Measurements from ENCODE around the gene CLDND2. TPM values are rescaled to one million over a fixed set of nuclear protein-coding genes. Genes with fewer than 3 reads are reported as not detected.
"Not testable (repeated sequence)": the region's sequence is repeated elsewhere in the genome, so short reads cannot be mapped to it uniquely, and the experiment has no call there.

Gene CLDND2
- total RNA-seq, 4 donors from 2014 or later, result not detected

DNA sequence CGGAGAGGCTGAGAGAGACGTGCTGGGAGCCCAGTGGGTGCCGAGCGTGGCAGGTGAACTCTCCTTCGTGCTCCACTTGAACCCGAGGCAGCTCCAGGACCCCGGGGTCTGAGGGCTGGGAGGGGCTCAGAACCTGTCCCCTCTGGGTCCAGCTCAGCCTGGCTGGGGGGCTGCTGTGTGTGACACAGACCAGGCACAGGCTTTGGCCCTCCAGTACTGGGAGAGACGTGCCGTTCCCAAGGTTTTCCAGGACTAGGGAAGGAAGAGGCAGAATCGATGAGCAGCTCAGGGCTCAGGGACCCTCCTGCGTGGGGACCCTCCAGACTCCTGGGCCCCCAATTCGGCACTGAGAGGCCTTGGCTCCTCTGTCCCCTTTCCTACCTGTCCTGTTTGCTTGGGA lies 46.4 kb upstream of the CLDND2 start:
- intact Hi-C loops (cut with DNase I; ENCODE audit: low total_unique reads) (no loop called here), in situ Hi-C loops (cut with MboI; ENCODE audit: low pct_ligation_motif_present in 1 of 4, low pct_unique_long_range_greater_than_20kb in 1 of 4, low sequenced_read_pairs in 3 of 4) (no loop called here)
- Histone ChIP-seq H3K4me3 (no peak overlapping the region), H3K36me3 (no peaks in the 10 kb centered on the region), H3K27me3 (peaks cover 4% of the 10 kb centered on the region), H3K4me1 (no peaks in the 10 kb centered on the region), H3K27ac (no peak overlapping the region), H3K9me3 (no peaks in the 10 kb centered on the region)
- WGBS, 2 donors (ENCODE audit: low coverage in 1 of 2), result 87% methylated on average over 10 of the region's 12 CpGs; no CpG with 5 or more reads in 1 of the 2 donors
- TF ChIP-seq POLR2AphosphoS5 (IDR thresholded peaks at IDR 0.05) (no peak), EP300 (IDR thresholded peaks at IDR 0.05; ENCODE audit: low read depth) (no peak)
- TF ChIP-seq, protein P1, sequence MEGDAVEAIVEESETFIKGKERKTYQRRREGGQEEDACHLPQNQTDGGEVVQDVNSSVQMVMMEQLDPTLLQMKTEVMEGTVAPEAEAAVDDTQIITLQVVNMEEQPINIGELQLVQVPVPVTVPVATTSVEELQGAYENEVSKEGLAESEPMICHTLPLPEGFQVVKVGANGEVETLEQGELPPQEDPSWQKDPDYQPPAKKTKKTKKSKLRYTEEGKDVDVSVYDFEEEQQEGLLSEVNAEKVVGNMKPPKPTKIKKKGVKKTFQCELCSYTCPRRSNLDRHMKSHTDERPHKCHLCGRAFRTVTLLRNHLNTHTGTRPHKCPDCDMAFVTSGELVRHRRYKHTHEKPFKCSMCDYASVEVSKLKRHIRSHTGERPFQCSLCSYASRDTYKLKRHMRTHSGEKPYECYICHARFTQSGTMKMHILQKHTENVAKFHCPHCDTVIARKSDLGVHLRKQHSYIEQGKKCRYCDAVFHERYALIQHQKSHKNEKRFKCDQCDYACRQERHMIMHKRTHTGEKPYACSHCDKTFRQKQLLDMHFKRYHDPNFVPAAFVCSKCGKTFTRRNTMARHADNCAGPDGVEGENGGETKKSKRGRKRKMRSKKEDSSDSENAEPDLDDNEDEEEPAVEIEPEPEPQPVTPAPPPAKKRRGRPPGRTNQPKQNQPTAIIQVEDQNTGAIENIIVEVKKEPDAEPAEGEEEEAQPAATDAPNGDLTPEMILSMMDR (IDR thresholded peaks at IDR 0.05), result no peak
- DNase-seq, result no peak

DNA sequence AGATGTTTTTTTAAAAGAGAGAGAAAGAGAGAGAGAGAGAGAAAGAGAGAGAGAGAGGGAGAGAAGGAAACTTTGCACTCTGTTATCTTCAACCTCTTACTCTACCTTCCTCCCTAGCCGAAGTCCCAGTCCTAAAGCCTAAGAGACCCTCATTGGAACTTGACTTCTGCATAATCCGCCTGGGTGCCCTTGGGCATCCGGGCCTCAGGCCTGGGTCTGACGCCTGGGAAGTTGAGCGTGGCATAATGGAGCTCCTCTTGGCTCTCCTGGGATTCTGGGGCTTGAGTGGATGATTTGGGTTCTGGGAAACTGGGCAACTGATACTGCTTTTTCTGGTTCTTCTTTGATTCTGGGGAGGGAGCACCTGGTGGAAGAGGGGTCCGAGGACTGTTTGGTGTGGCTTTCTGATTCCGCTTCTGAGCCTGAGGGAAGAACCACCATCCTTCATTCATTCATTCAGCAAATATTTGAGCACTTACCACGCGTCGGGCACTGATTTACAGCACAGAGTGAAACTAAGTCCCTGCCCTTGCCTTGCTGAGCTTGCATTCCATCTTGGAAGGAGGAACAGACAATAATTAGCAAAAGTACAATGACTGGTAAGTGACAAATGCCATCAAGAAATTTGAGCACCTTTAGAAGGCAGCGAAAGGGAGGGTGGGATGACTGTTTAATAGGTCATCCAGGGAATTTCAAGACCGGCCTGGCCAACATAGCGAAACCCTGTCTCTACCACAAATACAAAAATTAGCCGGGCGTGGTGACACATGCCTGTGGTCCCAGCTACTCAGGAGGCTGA lies 42.3 kb upstream of the CLDND2 start:
- in situ Hi-C loops (cut with MboI; ENCODE audit: low pct_ligation_motif_present in 1 of 4, low pct_unique_long_range_greater_than_20kb in 1 of 4, low sequenced_read_pairs in 3 of 4) (no loop called here), intact Hi-C loops (cut with DNase I; ENCODE audit: low total_unique reads) (no loop called here)
- DNase-seq, result no peak
- no peaks in the 10 kb centered on the region for H3K9me3 ChIP-seq
- no peaks in the 10 kb centered on the region for H3K36me3 ChIP-seq
- H3K27me3 ChIP-seq, result no peaks in the 10 kb centered on the region
- no peak overlapping the region for H3K4me3 ChIP-seq
- no peak overlapping the region for H3K27ac ChIP-seq
- TF ChIP-seq EP300 (IDR thresholded peaks at IDR 0.05; ENCODE audit: low read depth), result no peak
- TF ChIP-seq POLR2A (IDR thresholded peaks at IDR 0.05), result no peak
- TF ChIP-seq POLR2AphosphoS5 (IDR thresholded peaks at IDR 0.05), result no peak
- TF ChIP-seq, protein P1 (IDR thresholded peaks at IDR 0.05), result no peak
- WGBS, 2 donors (ENCODE audit: low coverage in 1 of 2), result 89 to 91% methylated on average over 11 to 15 of the region's 15 CpGs
- H3K4me1 ChIP-seq, result no peaks in the 10 kb centered on the region

DNA sequence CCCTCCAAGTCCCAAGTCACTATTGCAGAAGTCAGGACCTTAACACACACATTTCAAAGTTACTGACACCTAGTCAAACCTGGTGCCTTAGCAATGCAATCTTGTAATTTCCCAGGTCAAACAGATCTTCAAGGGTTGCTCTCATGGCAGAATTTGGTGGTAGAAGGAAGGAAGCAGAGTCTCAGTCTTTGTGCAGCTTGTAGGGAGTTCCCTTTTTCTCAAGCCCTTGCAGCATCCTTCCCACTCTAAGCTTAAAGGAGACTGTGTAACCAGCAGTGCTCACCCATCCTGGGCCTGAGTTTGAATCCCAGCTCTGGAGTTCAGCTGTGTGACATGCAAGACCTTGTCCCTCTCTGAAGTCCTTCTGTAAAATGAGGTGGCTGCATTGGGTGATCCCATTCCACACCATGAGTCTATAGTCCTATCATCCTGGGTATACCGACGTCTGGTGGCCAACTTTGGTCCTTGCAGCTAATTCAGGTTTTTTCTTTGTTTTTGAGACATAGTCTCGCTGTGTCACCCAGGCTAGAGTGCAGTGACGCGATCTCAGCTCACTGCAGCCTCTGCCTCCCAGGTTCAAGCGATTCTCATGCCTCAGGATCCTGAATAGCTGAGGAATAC lies 38.8 kb upstream of the CLDND2 start:
- Histone ChIP-seq H3K4me1 (no peaks in the 10 kb centered on the region), H3K36me3 (no peaks in the 10 kb centered on the region), H3K9me3 (peaks cover 0 to 3% of the 10 kb centered on the region in 2 donors), H3K27me3 (no peaks in the 10 kb centered on the region), H3K27ac (no peak overlapping the region), H3K4me3 (no peak overlapping the region)
- TF ChIP-seq EP300 (IDR thresholded peaks at IDR 0.05; ENCODE audit: low read depth), result no peak
- TF ChIP-seq, protein P1 (IDR thresholded peaks at IDR 0.05), result peak; percentile 40 to 68 (median 47)
- intact Hi-C loops (cut with DNase I; ENCODE audit: low total_unique reads) (no loop called here), in situ Hi-C loops (cut with MboI; ENCODE audit: low pct_ligation_motif_present in 1 of 4, low pct_unique_long_range_greater_than_20kb in 1 of 4, low sequenced_read_pairs in 3 of 4) (no loop called here)
- WGBS, 2 donors (ENCODE audit: low coverage in 1 of 2), result 22% methylated on average over 6 of the region's 6 CpGs; no CpG with 5 or more reads in 1 of the 2 donors
- DNase-seq, result peak; percentile 37

DNA sequence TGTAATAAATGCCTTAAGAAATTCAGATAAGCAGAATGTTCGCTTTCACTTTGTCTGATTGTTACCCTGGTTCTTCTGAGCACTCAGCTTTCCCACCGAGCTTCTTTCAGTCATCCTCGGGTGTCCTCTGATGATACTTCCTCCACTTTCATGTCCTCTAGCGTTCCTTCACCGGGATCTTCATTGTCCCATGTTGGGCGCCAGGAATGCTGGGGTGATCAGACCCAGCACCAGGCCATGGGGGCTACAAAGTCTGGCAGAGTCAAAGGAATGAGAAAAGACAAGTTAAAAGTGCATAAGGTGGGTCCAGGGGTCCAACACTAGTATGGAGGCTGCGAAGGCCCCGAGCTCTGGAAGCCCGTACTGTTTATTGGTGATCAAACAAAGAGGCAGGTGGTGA lies 33.3 kb upstream of the CLDND2 start:
- 94 to 95% methylated on average over 7 to 9 of the region's 9 CpGs for WGBS, 2 donors (ENCODE audit: low coverage in 1 of 2)
- H3K9me3 ChIP-seq, result peaks cover 0 to 15% of the 10 kb centered on the region in 2 donors
- intact Hi-C loops (cut with DNase I; ENCODE audit: low total_unique reads) (no loop called here), in situ Hi-C loops (cut with MboI; ENCODE audit: low pct_ligation_motif_present in 1 of 4, low pct_unique_long_range_greater_than_20kb in 1 of 4, low sequenced_read_pairs in 3 of 4) (no loop called here)
- no peak for DNase-seq
- no peaks in the 10 kb centered on the region for H3K4me1 ChIP-seq
- TF ChIP-seq, protein P1 (IDR thresholded peaks at IDR 0.05), result no peak
- no peaks in the 10 kb centered on the region for H3K36me3 ChIP-seq
- no peaks in the 10 kb centered on the region for H3K27me3 ChIP-seq
- no peak overlapping the region for H3K4me3 ChIP-seq
- H3K27ac ChIP-seq, result no peak overlapping the region

DNA sequence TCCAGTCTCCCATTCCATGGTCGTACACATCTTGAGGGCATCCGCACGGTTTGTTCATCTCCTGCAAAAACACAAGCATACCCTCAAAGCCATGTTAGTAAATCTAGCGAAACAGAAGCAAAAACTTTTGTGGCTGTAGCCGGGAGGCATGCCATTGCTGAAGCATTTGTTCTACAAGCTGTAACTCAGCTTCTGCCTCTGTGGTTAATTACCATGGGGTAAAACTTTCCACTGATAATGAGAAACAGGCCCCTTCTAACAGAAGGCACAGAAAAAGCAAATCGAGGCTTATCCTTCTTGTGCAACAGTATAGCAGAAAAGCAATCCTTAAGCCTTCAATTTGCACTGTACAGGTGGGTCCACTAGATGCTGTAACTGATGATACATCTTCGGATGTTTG lies 31.1 kb upstream of the CLDND2 start:
- peaks cover 0 to 15% of the 10 kb centered on the region in 2 donors for H3K9me3 ChIP-seq
- whole genome bisulfite sequencing, 2 donors (ENCODE audit: low coverage in 1 of 2), result 84 to 85% methylated on average over 5 to 7 of the region's 7 CpGs
- H3K4me1 ChIP-seq; H3K36me3 ChIP-seq; intact Hi-C loops (cut with DNase I; ENCODE audit: low total_unique reads); DNase-seq; H3K27me3 ChIP-seq; in situ Hi-C loops (cut with MboI; ENCODE audit: low pct_ligation_motif_present in 1 of 4, low pct_unique_long_range_greater_than_20kb in 1 of 4, low sequenced_read_pairs in 3 of 4); H3K4me3 ChIP-seq; H3K27ac ChIP-seq: not testable (repeated sequence)

All from transverse colon (tissue), 4 donors.